ENCODE results near the gene NMNAT3.

Gene NMNAT3

GRCh38 chr3:139574026-139574947, 103.5 kb downstream of the NMNAT3 start:
- ATAC-seq: no peak

- no peak for ATAC-seq
Measured at GRCh38 chr3:139572847-139573672, 104.7 kb downstream of the NMNAT3 start.

GRCh38 chr3:139571711-139572110, 106.1 kb downstream of the NMNAT3 start:
- ATAC-seq: no peak

GRCh38 chr3:139564294-139564861, 113.4 kb downstream of the NMNAT3 start:
- no peak for ATAC-seq

GRCh38 chr3:139561959-139562676, 115.7 kb downstream of the NMNAT3 start:
- ATAC-seq: no peak

GRCh38 chr3:139561255-139561817, 116.4 kb downstream of the NMNAT3 start:
- no peak for ATAC-seq

- ATAC-seq: no peak
Measured at GRCh38 chr3:139560411-139560810, 117.4 kb downstream of the NMNAT3 start.

GRCh38 chr3:139559541-139559940, 118.2 kb downstream of the NMNAT3 start:
- no peak for ATAC-seq

- no peak for ATAC-seq
Measured at GRCh38 chr3:139558351-139559266, 119.2 kb downstream of the NMNAT3 start.

- no peak for ATAC-seq
Measured at GRCh38 chr3:139557041-139557440, 120.7 kb downstream of the NMNAT3 start.

GRCh38 chr3:139555249-139555648, 122.5 kb downstream of the NMNAT3 start:
- no peak for ATAC-seq

- ATAC-seq: no peak
Measured at GRCh38 chr3:139554628-139555027, 123.1 kb downstream of the NMNAT3 start.

- ATAC-seq: no peak
Measured at GRCh38 chr3:139552632-139553365, 125.0 kb downstream of the NMNAT3 start.

- no peak for ATAC-seq
Measured at GRCh38 chr3:139548801-139549200, 129.0 kb downstream of the NMNAT3 start.

- ATAC-seq: no peak
Measured at GRCh38 chr3:139547666-139548065, 130.1 kb downstream of the NMNAT3 start.

GRCh38 chr3:139546772-139547171, 131.0 kb downstream of the NMNAT3 start:
- ATAC-seq: no peak

- no peak for ATAC-seq
Measured at GRCh38 chr3:139541532-139542288, 136.1 kb downstream of the NMNAT3 start.

GRCh38 chr3:139540651-139541531, 136.9 kb downstream of the NMNAT3 start:
- no peak for ATAC-seq

GRCh38 chr3:139538733-139539132, 139.0 kb downstream of the NMNAT3 start:
- no peak for ATAC-seq

All from activated CD4-positive, CD25-positive, alpha-beta regulatory T cell treated with anti-CD3 and anti-CD28 coated beads, Interleukin-2, amount 50 U/mL, for 24 hours (primary cell).